GM18951 (cell line): ENCODE measurements around the gene GADL1.

Experiments used
- POLR2A ChIP-seq: IDR thresholded peaks from 4 replicates; pipeline ENCODE4 v1.6.1; 2011; ENCODE audit warnings: mild to moderate bottlenecking; ENCODE audit not compliant: insufficient read length, insufficient read depth; ENCODE audit errors: extremely low read depth
- in situ Hi-C: fragments of 300-500 bp; cut with MboI; formaldehyde crosslinking; loops from one replicate; pipeline ENCODE4 v1.12.0; 2022; ENCODE audit warnings: low sequenced_read_pairs, mixed read lengths, inconsistent platforms; ENCODE audit not compliant: unreplicated experiment

The GADL1 gene, protein sequence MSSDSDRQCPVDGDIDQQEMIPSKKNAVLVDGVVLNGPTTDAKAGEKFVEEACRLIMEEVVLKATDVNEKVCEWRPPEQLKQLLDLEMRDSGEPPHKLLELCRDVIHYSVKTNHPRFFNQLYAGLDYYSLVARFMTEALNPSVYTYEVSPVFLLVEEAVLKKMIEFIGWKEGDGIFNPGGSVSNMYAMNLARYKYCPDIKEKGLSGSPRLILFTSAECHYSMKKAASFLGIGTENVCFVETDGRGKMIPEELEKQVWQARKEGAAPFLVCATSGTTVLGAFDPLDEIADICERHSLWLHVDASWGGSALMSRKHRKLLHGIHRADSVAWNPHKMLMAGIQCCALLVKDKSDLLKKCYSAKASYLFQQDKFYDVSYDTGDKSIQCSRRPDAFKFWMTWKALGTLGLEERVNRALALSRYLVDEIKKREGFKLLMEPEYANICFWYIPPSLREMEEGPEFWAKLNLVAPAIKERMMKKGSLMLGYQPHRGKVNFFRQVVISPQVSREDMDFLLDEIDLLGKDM

DNA sequence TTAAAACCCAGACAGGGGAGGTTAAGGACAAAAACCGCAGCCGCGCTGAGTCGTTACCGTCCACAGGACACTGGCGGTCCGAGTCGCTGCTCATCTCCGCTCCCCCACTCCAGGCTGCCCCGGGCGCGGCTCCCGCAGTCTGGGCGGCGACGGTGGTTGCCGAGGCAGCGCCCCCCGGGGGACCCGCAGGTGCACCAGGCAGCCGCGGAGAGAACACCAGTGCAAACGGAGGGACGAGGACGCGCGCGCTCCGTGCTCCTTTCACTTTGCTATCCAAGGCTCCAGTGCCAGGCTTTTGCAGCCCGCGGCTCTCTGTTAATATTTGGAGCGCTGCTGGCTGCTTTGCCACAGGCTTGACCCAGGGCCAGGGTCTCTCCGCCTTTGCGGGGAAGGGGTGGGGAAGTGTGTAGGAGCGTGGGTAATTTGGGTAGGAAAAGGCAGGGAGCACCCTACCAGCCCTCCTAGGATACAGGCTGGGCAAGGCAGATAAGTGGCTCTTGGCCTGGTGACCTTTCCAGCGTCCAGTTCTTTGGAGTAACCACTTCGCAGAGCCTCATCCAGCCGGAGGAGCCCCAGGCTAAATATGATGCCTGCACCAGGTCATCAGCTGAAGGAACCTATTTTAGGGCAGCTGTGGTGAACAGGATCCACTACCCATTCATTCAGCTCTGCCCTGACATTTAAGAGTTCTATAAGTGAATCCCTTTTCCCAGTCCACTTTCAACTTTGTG, at the start of gene GADL1:
GADL1 (minus strand) TSS at position 141 of the 731 bp plus-strand sequence; CDS start at position 94, 47 bp downstream.
- in situ Hi-C loops, result no loop called here
- TF ChIP-seq POLR2A, result no peak

DNA sequence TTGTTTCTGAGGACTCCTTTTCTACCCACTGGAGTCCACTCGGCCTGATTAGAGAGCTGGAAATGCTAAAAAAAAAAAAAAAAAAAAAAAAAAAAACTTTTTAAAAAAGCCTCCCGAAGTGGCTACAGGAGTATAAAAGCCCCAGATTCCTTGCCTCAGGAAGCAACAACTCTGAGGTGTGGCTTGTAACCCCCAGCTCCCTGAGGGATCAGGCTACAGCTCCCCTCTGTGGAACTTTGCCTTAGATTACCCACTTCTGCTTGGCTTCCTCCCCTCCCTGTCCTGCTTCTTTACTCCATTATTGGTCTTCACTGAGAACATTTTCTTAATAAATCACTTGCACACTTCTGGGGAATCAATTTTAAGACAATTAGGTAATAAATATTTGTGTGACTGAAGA, 49.7 kb upstream of the GADL1 start:
- TF ChIP-seq POLR2A, result no peak
- in situ Hi-C loops, result no loop called here

DNA sequence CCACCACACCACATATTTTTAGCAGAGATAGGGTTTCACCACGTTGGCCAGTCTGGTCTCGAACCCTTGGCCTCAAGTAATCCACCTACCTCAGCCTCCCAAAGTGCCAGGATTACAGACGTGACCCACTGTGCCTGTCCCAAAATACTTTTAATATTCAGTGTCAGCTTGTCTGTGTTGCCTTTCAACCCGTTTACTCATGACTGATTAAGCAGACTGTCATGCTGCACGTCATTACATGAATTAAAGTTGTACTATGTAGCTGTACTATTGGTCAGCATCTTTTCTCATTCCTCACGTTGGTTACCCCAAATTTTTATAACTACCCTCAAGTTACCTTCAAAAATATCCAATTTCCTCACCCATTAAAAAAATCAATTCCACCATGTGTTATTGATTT, 48.7 kb upstream of the GADL1 start:
- TF ChIP-seq POLR2A, result no peak
- in situ Hi-C loops, result no loop called here

DNA sequence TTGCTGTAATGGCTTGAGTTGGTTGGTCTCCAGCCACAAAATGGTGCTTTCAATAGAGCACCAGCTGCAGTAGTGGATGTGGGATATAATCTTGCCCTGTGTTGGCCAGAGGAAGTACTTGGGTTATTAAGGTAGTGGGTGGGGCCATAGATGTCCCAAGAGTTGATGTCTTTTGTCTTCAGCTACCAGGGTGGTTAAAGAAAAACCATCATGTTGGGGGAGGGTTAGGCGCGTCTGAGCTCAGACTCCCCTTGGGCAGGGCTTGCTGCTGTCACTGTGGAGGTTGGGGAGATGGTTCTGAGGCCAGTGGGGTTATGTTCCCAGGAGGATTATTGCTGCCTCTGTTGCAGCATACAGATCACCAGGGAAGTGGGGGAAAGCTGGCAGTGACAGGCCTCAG, 46.9 kb upstream of the GADL1 start:
- in situ Hi-C loops, result no loop called here
- no peak for TF ChIP-seq POLR2A

DNA sequence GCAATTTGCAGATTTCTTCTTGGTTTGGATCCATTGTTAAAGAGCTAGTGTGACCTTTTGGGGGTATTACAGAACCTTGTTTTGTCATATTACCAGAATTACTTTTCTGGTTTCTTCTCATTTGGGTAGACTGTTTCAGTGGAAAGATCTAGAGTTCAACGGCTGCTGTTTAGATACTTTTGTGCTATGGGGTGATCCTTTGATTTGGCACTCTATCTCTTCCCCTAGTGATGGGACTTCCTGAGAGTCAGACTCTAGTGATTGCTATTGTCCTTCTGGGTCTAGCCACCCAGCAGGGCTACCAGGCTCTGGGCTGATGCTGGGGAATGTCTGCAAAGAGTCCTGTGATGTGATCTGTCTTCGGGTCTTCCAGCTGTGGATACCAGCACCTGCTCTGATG, 46.3 kb upstream of the GADL1 start:
- no peak for TF ChIP-seq POLR2A
- in situ Hi-C loops, result no loop called here

DNA sequence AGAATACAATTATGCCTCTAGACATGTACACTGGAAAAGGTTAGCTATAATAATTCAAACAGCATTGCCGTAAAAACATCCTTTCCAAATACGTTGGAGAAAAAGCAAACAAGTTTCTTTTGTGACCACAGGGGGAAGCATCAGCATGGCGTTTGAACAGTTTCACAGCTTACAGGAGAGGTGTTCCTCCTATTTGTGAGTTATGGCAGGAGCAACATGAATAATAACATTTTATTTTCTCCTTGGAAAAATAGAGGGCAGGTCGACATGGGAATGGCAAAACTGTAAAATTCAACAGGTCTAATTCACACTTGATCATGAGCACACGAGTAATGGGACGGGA, 39.7 kb upstream of the GADL1 start:
- TF ChIP-seq POLR2A, result no peak

DNA sequence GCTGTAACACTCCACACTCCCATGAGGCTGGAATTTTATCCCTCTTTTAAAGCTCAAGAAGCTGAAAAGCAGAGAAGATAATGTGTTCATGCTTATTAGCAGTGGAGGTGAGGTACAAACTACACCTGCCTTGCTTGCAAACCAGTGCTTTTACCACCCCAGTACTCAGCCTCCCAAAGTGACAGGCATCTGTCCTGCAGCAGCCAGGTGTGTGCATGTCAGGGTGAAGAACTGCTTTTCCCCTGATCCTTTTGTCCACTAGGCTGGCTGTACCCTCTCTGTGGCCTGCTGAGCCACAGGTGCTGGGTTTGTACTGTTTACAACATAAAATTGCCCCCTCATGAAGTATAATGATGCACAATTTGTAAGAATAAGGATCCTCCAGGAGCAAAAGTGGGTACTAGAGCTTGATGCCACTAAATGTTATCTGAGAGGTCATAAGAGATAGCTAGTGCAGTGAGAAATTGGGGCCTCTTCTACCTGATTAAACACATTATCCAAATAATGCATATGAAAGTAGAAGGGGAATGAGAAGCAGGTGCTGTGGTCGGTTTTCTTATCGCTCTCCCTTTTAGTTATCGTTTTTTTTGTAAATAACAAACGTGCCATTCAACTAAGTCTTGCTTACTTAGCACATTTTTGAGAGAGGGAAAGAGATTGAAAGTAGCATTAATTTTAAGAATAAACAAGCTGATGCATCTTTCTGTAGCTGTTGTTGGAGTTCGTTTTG, 39.2 kb upstream of the GADL1 start:
- no peak for TF ChIP-seq POLR2A
- in situ Hi-C loops, result no loop called here

More for the DNA sequence above, 39.7 kb upstream of the GADL1 start:
- in situ Hi-C loops, result no loop called here

DNA sequence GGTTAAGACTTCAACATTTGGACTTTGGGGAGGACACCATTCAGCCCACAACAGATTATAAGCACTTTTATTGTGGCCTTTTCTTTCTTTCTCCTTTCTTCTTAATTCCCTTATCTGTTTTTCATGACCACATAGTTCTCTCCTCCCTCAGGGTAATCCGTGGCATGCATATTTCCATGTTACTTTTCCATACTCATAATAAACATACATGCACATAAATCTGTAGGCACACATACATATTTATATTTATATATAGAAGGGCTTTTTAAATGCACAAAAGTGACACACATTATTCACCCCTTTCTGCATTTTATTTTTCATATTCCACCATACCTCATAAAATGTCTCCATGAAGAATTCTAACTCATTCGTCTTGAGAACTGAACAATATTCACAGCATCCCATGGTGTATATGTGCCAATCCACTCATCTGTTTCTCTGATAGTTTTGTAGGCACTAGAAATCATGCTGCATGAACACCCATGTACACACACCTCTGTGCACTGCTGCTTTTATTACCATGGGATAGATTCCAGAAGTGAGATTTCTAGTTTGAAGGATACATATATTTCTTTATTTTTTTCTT, 38.1 kb upstream of the GADL1 start:
- in situ Hi-C loops, result no loop called here

DNA sequence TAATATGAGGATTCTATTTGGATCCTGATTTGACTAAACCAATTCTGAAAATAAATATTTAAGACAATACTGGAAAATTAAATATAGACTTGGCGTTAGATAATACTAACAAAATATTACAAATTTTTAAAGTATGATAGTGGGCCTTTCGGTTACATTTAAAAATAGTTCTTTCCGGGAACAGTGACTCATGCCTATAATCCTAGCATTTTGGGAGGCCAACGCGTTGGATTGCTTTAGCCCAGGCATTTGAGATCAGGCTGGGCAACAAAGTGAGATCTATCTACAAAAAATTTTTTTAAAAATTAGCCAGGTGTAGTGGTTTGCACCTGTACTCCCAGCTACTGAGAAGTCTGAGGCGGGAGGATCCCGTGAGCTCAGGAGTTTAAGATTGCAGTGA, 30.3 kb upstream of the GADL1 start:
- no peak for TF ChIP-seq POLR2A
- in situ Hi-C loops, result no loop called here

More for the DNA sequence above, 38.1 kb upstream of the GADL1 start:
- no peak for TF ChIP-seq POLR2A

DNA sequence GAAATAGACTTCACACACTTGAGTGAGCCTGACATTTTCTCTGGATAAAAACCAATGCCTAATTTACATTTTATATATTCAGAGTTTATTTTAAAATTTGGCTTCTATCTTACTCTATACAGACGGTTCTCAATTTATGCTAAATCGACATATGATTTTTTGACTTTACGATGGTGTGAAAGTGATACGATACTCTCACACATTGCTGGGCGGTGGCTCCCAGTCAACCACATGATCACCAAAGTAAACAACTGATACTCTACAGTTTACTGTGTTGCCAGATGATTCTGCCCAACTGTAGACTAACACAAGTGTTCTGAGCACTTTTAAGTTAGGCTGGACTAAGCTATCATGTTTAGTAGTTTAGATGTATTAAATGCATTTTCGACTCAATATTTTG, 25.1 kb upstream of the GADL1 start:
- TF ChIP-seq POLR2A, result no peak
- in situ Hi-C loops, result no loop called here

DNA sequence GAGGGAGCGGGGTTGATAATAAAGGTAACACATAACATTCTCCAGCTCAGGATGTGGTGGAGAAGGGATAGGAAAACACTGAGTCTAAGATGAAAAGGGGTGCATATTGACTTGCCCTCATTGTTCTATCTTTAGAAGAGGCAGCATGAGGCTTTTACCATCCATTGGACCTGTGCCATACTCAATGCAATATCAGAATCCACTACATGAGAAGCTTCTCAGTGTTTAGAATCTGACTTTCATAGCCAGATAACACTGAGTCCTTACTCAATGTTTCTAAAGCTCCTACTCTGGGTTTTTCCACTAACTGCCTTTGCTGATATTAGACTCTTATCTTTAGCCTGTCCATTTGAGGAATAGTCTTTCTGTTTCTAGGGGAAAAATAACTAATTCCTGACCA, 24.3 kb upstream of the GADL1 start:
- in situ Hi-C loops, result no loop called here
- TF ChIP-seq POLR2A, result no peak

DNA sequence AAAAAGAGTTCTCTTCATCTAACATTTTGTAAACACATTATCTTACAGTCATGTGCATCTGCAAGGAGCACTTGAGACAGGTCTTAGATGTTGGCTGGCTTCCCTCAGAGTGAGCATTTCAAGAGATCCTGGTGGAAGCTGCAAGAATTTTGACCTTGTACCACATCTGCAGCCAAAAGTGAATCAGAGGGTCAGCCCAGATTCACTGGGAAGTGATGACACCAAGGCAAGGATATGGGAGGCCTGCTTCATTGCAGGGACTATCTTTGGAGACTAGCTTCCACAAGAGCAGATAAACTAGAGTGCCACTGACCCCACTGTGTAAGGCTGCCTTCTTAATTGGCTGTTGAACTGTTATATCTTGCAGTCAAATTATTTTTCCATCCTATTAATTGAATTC, 21.3 kb upstream of the GADL1 start:
- in situ Hi-C loops, result no loop called here
- no peak for TF ChIP-seq POLR2A

DNA sequence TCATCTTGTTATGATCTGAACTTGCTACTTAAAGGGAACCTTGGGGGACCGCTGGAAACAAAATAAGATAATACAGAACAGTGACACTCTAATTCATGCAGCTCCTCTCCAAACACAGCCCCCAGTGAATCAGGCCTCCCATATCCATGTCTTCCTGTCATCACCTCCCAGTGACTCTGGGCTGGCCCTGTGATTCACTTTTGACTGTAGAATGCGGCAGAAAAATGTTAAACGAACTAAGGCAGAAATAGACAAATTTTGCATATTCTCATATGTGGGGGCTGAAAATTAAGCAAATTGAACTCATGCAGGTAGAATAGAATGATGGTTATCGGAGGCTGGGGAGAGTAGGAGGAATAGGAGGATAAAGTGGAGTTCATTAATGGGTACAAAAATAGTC, 20.2 kb upstream of the GADL1 start:
- no peak for TF ChIP-seq POLR2A
- in situ Hi-C loops, result no loop called here
